Tongue (tissue), 2 donors: ENCODE measurements around the gene OLR1. TPM values are rescaled to one million over a fixed set of nuclear protein-coding genes. Genes with fewer than 3 reads are reported as not detected.
A peak's percentile ranks its signal among the peaks of the same experiment; 100 is the strongest.
"Not testable (repeated sequence)": the region's sequence is repeated elsewhere in the genome, so short reads cannot be mapped to it uniquely, and the experiment has no call there.

ENCODE experiments used
- DNase-seq: peaks from one replicate; pipeline ENCODE4 v3.0.0-alpha.2; 2015
- total RNA-seq: library from RNA; depleted of rRNA; stranded (reverse); fragments of >200 nt; gene quantifications from one replicate; pipeline ENCODE4 v1.2.3, GENCODE V29; 2014

OLR1 gene
- total RNA-seq, 1 donor from 2014 or later = 1.2 TPM

- peak; percentile 72 for DNase-seq
Measured at GRCh38 chr12:10190558-10191388, 18.8 kb upstream of the OLR1 start.

- no peak for DNase-seq
Measured at GRCh38 chr12:10189653-10190052, 17.7 kb upstream of the OLR1 start.

- DNase-seq = not testable (repeated sequence)
Measured at GRCh38 chr12:10186958-10187357, 15.0 kb upstream of the OLR1 start.

- DNase-seq = peak; percentile 10
Measured at GRCh38 chr12:10186299-10186698, 14.4 kb upstream of the OLR1 start.

- DNase-seq = peak; percentile 25
Measured at GRCh38 chr12:10184261-10184843, 12.4 kb upstream of the OLR1 start.

- DNase-seq = no peak
Measured at GRCh38 chr12:10182354-10183049, 10.6 kb upstream of the OLR1 start.

GRCh38 chr12:10179776-10180181 lies 7.8 kb upstream of the OLR1 start:
- DNase-seq = no peak

- no peak for DNase-seq
Measured at GRCh38 chr12:10178821-10179220, 6.9 kb upstream of the OLR1 start, which contains the start of gene TMEM52B. TSS of gene TMEM52B (plus strand) at chr12:10179032. CDS start at chr12:10179575, 543 bp downstream.

GRCh38 chr12:10175846-10176636 lies 4.1 kb upstream of the OLR1 start:
- DNase-seq = peak; percentile 34

GRCh38 chr12:10174986-10175614 lies 3.2 kb upstream of the OLR1 start:
- DNase-seq = no peak

GRCh38 chr12:10170216-10170615 lies 1.7 kb downstream of the OLR1 start:
- DNase-seq = no peak

GRCh38 chr12:10169104-10169503 lies 2.8 kb downstream of the OLR1 start:
- DNase-seq = no peak

GRCh38 chr12:10167599-10167998 lies 4.3 kb downstream of the OLR1 start:
- DNase-seq = no peak

- DNase-seq = no peak
Measured at GRCh38 chr12:10165421-10165820, 6.5 kb downstream of the OLR1 start.

GRCh38 chr12:10163084-10163483 lies 8.8 kb downstream of the OLR1 start:
- no peak for DNase-seq

- DNase-seq = no peak
Measured at GRCh38 chr12:10160617-10161385, 11.1 kb downstream of the OLR1 start.

- DNase-seq = no peak
Measured at GRCh38 chr12:10159280-10159679, 12.7 kb downstream of the OLR1 start.

GRCh38 chr12:10158406-10158805 lies 13.5 kb downstream of the OLR1 start:
- DNase-seq = no peak

- no peak for DNase-seq
Measured at GRCh38 chr12:10155966-10156365, 16.0 kb downstream of the OLR1 start.

GRCh38 chr12:10154145-10154496 lies 17.8 kb downstream of the OLR1 start:
- DNase-seq = no peak
